OCI-LY3 (cell line): ENCODE results near the gene FAR1.

ENCODE experiments used
- CTCF ChIP-seq: fragments of 200-600, 300-600 bp; sonication (generic); IDR thresholded peaks from 2 replicates; pipeline ENCODE4 v1.5.1; 2014; ENCODE audit warnings: antibody characterized with exemption, low read length, low read depth
- EZH2phosphoT487 ChIP-seq: fragments of 200-600 bp; shearing (Covaris generic); IDR thresholded peaks from 2 replicates; pipeline ENCODE4 v1.6.1; 2018; ENCODE audit warnings: antibody characterized with exemption, mixed run types, low read depth

- TF ChIP-seq EZH2phosphoT487 (no peak), CTCF (no peak)
Measured at GRCh38 chr11:13775471-13775870, 107.0 kb downstream of the FAR1 start.
